OCI-LY1 (cell line): ENCODE data around the gene DPH6.
"Not testable (repeated sequence)": the region's sequence is repeated elsewhere in the genome, so short reads cannot be mapped to it uniquely, and the experiment has no call there.

ENCODE experiments used
- H2AFZ ChIP-seq: fragments of 200-600 bp; sonication (generic), shearing (Covaris generic); 2 replicates; pipeline ENCODE4 v1.6.0; 2014; ENCODE audit warnings: antibody characterized with exemption, mild to moderate bottlenecking, low read length
- H3F3A ChIP-seq: fragments of 200-600 bp; sonication (generic), shearing (Covaris generic); 2 replicates; pipeline ENCODE4 v1.6.0; 2014; ENCODE audit warnings: mild to moderate bottlenecking, antibody characterized with exemption, low read length, moderate library complexity; ENCODE audit not compliant: insufficient read depth
- H3K27ac ChIP-seq: fragments of 200-600 bp; sonication (generic); 2 replicates; pipeline ENCODE4 v1.5.1; 2014; ENCODE audit warnings: low read length, mixed run types, mild to moderate bottlenecking, low read depth; ENCODE audit not compliant: poor library complexity, severe bottlenecking
- H3K27me3 ChIP-seq: fragments of 200-600 bp; sonication (generic); 2 replicates; pipeline ENCODE4 v1.6.0; 2014; ENCODE audit warnings: antibody characterized with exemption, mild to moderate bottlenecking, low read length, moderate library complexity; ENCODE audit not compliant: insufficient read depth
- H3K36me3 ChIP-seq: fragments of 200-600 bp; sonication (generic); 2 replicates; pipeline ENCODE4 v1.6.1; 2014; ENCODE audit warnings: mild to moderate bottlenecking, antibody characterized with exemption, low read length, moderate library complexity, mixed read lengths; ENCODE audit not compliant: insufficient read depth
- H3K4me1 ChIP-seq: fragments of 200-600 bp; sonication (generic); 2 replicates; pipeline ENCODE4 v1.5.1; 2014; ENCODE audit warnings: mild to moderate bottlenecking, low read length, moderate library complexity; ENCODE audit not compliant: insufficient read depth, severe bottlenecking
- H3K4me2 ChIP-seq: fragments of 200-600 bp; sonication (generic), shearing (Covaris generic); 2 replicates; pipeline ENCODE4 v1.6.1; 2014; ENCODE audit warnings: low read length
- H3K4me3 ChIP-seq: fragments of 200-600 bp; sonication (generic); 2 replicates; pipeline ENCODE4 v1.5.1; 2014; ENCODE audit warnings: low read length, low read depth, mild to moderate bottlenecking, mixed read lengths; ENCODE audit not compliant: poor library complexity, severe bottlenecking
- H3K79me2 ChIP-seq: fragments of 200-600 bp; shearing (Covaris generic); 2 replicates; pipeline ENCODE4 v1.6.1; 2016; ENCODE audit warnings: mixed run types, low read length, mixed read lengths; ENCODE audit not compliant: insufficient read depth
- H3K9ac ChIP-seq: fragments of 200-600 bp; sonication (generic), shearing (Covaris generic); 2 replicates; pipeline ENCODE4 v1.6.1; 2014; ENCODE audit warnings: mild to moderate bottlenecking, low read length, mixed read lengths
- H3K9me2 ChIP-seq: fragments of 200-600 bp; sonication (generic), shearing (Covaris generic); 2 replicates; pipeline ENCODE4 v1.6.1; 2014; ENCODE audit warnings: low read depth, mild to moderate bottlenecking, low read length, mixed read lengths
- H3K9me3 ChIP-seq: fragments of 200-600 bp; shearing (Covaris generic); 2 replicates; pipeline ENCODE4 v1.6.1; 2014; ENCODE audit warnings: low read length, mixed read lengths
- H4K20me1 ChIP-seq: fragments of 200-600 bp; sonication (generic), shearing (Covaris generic); 2 replicates; pipeline ENCODE4 v1.6.0; 2016; ENCODE audit warnings: mild to moderate bottlenecking, low read length; ENCODE audit not compliant: insufficient read depth
- CTCF ChIP-seq: fragments of 200-600 bp; sonication (generic), shearing (Covaris generic); IDR thresholded peaks from 2 replicates; pipeline ENCODE4 v1.5.1; 2017; ENCODE audit warnings: mild to moderate bottlenecking, antibody characterized with exemption, low read length, moderate library complexity, mixed read lengths
- EZH2 ChIP-seq: fragments of 200-600 bp; sonication (generic), shearing (Covaris generic); IDR thresholded peaks from 2 replicates; pipeline ENCODE4 v1.8.0; 2017; ENCODE audit warnings: borderline replicate concordance, mixed run types, mild to moderate bottlenecking, antibody characterized with exemption, low read length, moderate library complexity, mixed read lengths

DPH6 gene

GRCh38 chr15:35443376-35443775, 102.6 kb downstream of the DPH6 start:
- Histone ChIP-seq H3K4me1 (no peaks in the 10 kb centered on the region), H3F3A (no peaks in the 10 kb centered on the region), H3K36me3 (no peaks in the 10 kb centered on the region), H3K9me3 (no peaks in the 10 kb centered on the region), H3K9ac (no peak overlapping the region), H2AFZ (no peak overlapping the region), H3K79me2 (no peaks in the 10 kb centered on the region), H3K9me2 (no peaks in the 10 kb centered on the region), H3K4me2 (no peak overlapping the region), H3K27ac (no peak overlapping the region), H3K4me3 (no peak overlapping the region), H4K20me1 (no peaks in the 10 kb centered on the region), H3K27me3 (no peaks in the 10 kb centered on the region)
- TF ChIP-seq EZH2 (no peak), CTCF (no peak)

- Histone ChIP-seq H4K20me1 (no peaks in the 10 kb centered on the region), H3K27ac (no peak overlapping the region), H3K9me3 (no peaks in the 10 kb centered on the region), H3K4me3 (no peak overlapping the region), H3K4me2 (no peak overlapping the region), H3K36me3 (no peaks in the 10 kb centered on the region), H3K9me2 (no peaks in the 10 kb centered on the region), H2AFZ (no peak overlapping the region), H3K27me3 (no peaks in the 10 kb centered on the region), H3K9ac (no peak overlapping the region), H3K4me1 (no peaks in the 10 kb centered on the region), H3F3A (no peaks in the 10 kb centered on the region), H3K79me2 (no peaks in the 10 kb centered on the region)
- no peak for TF ChIP-seq CTCF
- no peak for TF ChIP-seq EZH2
Measured at GRCh38 chr15:35442742-35443141, 103.2 kb downstream of the DPH6 start.

- H3K9me3 ChIP-seq, H3K4me1 ChIP-seq, H3K27ac ChIP-seq, H3K4me3 ChIP-seq, H3K9ac ChIP-seq, H3K36me3 ChIP-seq, H3K79me2 ChIP-seq, H3F3A ChIP-seq, H3K27me3 ChIP-seq, H3K9me2 ChIP-seq, H3K4me2 ChIP-seq, H4K20me1 ChIP-seq, H2AFZ ChIP-seq: not testable (repeated sequence)
Measured at GRCh38 chr15:35441279-35441678, 104.7 kb downstream of the DPH6 start.

- no peaks in the 10 kb centered on the region for H3K79me2 ChIP-seq
- no peak for TF ChIP-seq CTCF
- TF ChIP-seq EZH2 = no peak
Measured at GRCh38 chr15:35440265-35440664, 105.7 kb downstream of the DPH6 start.

More at GRCh38 chr15:35440265-35440664, 105.7 kb downstream of the DPH6 start:
- Histone ChIP-seq H3K9ac (no peak overlapping the region), H3K27me3 (no peaks in the 10 kb centered on the region), H3K4me3 (no peak overlapping the region), H3K36me3 (no peaks in the 10 kb centered on the region), H3K9me3 (0 out of 2 replicates have a peak, but pooled peaks cover 2% of the 10 kb centered on the region), H3F3A (no peaks in the 10 kb centered on the region), H3K4me2 (no peak overlapping the region), H3K9me2 (no peaks in the 10 kb centered on the region), H3K27ac (no peak overlapping the region), H3K4me1 (no peaks in the 10 kb centered on the region), H4K20me1 (no peaks in the 10 kb centered on the region), H2AFZ (no peak overlapping the region)
